GM08714 (cell line): Measurements from ENCODE around the gene ZNF804B.

Experiments
- H3K4me3 ChIP-seq: fragments of 200-500 bp; sonication (Bioruptor generic); 2 replicates; pipeline ENCODE4 v1.5.1; 2014; ENCODE audit warnings: mild to moderate bottlenecking, low read length, inconsistent platforms
- ZNF274 ChIP-seq: IDR thresholded peaks from 2 replicates; pipeline ENCODE4 v1.6.1; 2012; ENCODE audit warnings: mild to moderate bottlenecking, low read depth, low read length

The ZNF804B gene

GRCh38 chr7:89311886-89312285 is 552.4 kb downstream of the ZNF804B start:
- H3K4me3 ChIP-seq: no peak overlapping the region
- no peak for TF ChIP-seq ZNF274

DNA sequence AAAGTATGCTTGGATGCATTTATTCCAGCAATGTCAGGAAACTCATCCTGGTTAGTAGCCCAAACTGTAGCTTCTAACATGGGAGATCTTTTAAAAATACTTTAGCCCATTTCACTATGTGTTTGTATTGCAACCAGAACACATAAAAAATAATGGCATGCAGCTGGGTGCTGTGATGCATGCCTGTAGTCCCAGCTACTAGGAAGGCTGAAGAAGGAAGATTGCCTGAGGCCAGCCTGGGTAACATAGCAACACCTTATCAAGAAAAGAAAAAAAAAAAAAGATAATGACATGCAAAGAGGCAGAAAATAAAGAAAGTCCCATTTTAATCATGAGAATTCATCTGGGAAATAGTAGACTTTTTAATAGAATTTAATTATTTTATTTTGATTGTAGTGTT is 553.1 kb downstream of the ZNF804B start:
- no peak for TF ChIP-seq ZNF274
- H3K4me3 ChIP-seq: no peak overlapping the region

DNA sequence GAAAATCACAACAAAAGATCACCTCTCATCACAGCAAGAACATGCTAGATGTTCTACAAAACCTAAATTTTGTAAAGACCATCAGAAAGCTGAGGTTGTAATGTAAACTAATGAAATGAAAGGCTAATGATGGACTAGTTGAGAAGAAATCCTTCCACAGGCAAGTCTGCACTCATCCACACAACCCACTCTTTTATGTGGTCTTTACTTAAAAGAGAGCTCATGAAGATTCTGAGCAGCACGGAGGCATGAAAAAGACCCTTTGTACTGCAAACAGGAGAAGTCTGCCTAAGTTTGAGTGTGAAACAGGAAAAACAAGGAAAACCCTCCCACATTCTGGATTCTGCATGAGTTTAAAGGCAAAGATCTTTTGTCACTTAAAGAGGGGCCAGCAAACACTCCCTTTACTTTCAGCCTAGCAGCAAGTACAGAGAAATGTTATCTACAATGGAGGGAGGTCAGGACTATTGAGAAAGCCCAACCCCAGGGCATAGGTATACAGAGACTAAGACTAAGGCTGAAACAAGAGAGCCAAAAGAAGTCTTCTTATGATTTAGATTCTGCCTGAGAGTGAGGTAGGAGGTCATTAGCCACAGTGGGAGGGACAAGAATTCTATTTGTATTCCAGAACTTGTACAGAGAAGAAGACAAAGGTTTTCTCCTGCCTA is 557.2 kb downstream of the ZNF804B start:
- TF ChIP-seq ZNF274: no peak
- H3K4me3 ChIP-seq: no peak overlapping the region

GRCh38 chr7:89332026-89332425 is 572.5 kb downstream of the ZNF804B start:
- TF ChIP-seq ZNF274: no peak
- no peak overlapping the region for H3K4me3 ChIP-seq

DNA sequence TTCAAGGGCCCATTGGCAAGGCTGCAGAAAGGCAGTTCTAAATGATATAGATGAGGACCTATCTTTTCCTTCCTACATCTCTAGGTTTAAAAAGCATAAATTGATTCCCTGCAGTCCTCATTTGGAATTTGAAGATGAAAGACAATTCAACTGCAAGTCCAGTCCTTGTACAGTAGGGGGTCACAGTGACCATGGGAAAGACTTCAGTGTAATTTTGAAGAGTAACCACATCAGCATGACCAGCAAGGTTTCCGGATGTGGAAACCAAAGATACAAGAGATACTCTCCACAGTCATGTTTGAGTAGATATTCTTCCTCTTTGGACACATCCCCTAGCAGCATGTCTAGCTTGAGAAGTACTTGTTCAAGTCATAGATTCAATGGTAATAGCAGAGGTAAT is 575.3 kb downstream of the ZNF804B start:
- TF ChIP-seq ZNF274: no peak
- H3K4me3 ChIP-seq: no peak overlapping the region

GRCh38 chr7:89335490-89335889 is 576.0 kb downstream of the ZNF804B start:
- no peak for TF ChIP-seq ZNF274
- H3K4me3 ChIP-seq: no peak overlapping the region

DNA sequence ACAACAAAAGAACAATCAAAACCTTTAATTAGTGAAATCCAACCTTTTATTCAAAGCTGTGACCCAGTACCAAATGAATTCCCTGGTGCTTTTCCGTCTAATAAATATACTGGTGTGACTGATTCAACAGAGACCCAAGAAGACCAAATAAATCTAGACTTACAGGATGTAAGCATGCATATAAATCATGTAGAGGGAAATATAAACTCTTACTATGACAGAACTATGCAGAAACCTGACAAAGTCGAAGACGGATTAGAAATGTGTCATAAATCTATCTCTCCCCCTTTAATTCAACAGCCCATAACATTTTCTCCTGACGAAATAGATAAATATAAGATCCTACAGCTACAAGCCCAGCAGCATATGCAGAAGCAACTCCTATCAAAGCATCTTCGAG is 576.6 kb downstream of the ZNF804B start:
- H3K4me3 ChIP-seq: no peak overlapping the region
- TF ChIP-seq ZNF274: no peak

GRCh38 chr7:89339748-89340147 is 580.2 kb downstream of the ZNF804B start:
- no peak overlapping the region for H3K4me3 ChIP-seq
- no peak for TF ChIP-seq ZNF274

GRCh38 chr7:89357121-89357520 is 597.6 kb downstream of the ZNF804B start:
- TF ChIP-seq ZNF274: no peak
- no peak overlapping the region for H3K4me3 ChIP-seq

- TF ChIP-seq ZNF274: no peak
- H3K4me3 ChIP-seq: no peak overlapping the region
Observed at GRCh38 chr7:89377219-89377618, 617.7 kb downstream of the ZNF804B start.

GRCh38 chr7:89385411-89385810 is 625.9 kb downstream of the ZNF804B start:
- no peak for TF ChIP-seq ZNF274
- no peak overlapping the region for H3K4me3 ChIP-seq
